ENCODE results near the gene LRFN4. TPM values are rescaled to one million over a fixed set of nuclear protein-coding genes. Genes with fewer than 3 reads are reported as not detected.

Gene LRFN4
- total RNA-seq, 1 donor from 2014 or later = 3.8 TPM

DNA sequence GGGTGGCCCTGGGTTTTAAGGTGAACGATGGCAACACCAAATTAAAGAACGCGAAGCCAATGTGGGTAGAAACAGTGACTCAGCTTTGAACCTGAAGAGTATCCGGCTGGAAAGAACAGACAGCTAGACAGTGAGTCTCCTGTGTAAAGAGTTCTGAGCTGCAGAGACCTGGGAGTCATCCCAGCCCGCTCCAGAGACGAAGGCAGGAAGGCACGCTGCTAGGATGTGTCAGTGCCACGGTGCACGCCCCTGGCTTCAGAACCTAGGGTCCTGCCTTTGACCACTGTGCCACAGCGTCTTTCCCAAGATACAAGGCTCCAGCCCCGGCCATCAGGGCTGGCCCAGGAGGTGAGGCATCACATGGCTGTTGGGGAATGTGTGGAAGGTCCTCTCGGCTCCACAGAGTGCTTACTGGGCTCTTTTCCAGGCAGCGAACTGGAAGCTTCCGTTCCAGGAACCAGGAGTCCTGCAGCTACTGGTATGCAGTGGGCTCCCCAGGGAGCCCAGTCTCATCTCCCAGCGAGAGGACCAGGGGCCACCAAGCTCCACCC, 29.9 kb downstream of the LRFN4 start:
- DNase-seq = no peak
- no peak for ATAC-seq (ENCODE audit: low read depth)
- H3K4me3 Mint-ChIP-seq = no peak overlapping the region
- intact Hi-C loops (cut with micrococcal nuclease) = no loop called here
- CTCF ChIA-PET = no interaction called here
- H3K4me1 Mint-ChIP-seq = no peaks in the 10 kb centered on the region
- H3K36me3 Mint-ChIP-seq (ENCODE audit: low read depth) = no peaks in the 10 kb centered on the region
- H3K9me3 Mint-ChIP-seq = no peaks in the 10 kb centered on the region
- TF ChIP-seq, protein P1, sequence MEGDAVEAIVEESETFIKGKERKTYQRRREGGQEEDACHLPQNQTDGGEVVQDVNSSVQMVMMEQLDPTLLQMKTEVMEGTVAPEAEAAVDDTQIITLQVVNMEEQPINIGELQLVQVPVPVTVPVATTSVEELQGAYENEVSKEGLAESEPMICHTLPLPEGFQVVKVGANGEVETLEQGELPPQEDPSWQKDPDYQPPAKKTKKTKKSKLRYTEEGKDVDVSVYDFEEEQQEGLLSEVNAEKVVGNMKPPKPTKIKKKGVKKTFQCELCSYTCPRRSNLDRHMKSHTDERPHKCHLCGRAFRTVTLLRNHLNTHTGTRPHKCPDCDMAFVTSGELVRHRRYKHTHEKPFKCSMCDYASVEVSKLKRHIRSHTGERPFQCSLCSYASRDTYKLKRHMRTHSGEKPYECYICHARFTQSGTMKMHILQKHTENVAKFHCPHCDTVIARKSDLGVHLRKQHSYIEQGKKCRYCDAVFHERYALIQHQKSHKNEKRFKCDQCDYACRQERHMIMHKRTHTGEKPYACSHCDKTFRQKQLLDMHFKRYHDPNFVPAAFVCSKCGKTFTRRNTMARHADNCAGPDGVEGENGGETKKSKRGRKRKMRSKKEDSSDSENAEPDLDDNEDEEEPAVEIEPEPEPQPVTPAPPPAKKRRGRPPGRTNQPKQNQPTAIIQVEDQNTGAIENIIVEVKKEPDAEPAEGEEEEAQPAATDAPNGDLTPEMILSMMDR (IDR thresholded peaks at IDR 0.05) = no peak
- H3K27me3 Mint-ChIP-seq = peaks cover 2% of the 10 kb centered on the region
- POLR2A ChIA-PET = no interaction called here
- no peak overlapping the region for H3K27ac Mint-ChIP-seq

DNA sequence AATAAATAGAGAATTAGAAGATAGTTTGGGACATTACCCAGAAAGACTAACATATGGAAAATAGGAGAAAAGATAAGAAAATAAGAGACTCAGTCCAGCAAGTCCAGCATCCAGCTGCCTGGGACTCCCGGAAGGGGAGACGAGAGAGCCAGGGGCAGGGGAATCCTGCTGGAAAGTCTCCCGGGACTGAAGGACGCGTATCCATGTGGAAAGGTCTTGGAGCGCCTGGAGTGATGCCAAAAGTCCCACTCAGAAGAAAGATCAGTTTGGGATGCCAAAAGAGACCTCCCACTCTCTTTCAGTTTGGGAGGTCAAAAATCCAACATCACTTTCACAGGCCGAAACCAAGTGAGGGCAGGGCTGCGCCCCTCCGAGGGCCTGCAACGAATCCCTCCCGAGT, 30.7 kb downstream of the LRFN4 start:
- Mint-ChIP-seq H3K27ac (no peak overlapping the region), H3K27me3 (peaks cover 8% of the 10 kb centered on the region), H3K36me3 (ENCODE audit: low read depth) (no peaks in the 10 kb centered on the region), H3K4me1 (peaks cover 3% of the 10 kb centered on the region), H3K4me3 (no peak overlapping the region), H3K9me3 (no peaks in the 10 kb centered on the region)
- ChIA-PET POLR2A (no interaction called here), CTCF (no interaction called here)
- ATAC-seq (ENCODE audit: low read depth) (no peak), DNase-seq (no peak)
- intact Hi-C loops (cut with micrococcal nuclease) = no loop called here
- TF ChIP-seq, protein P1 (IDR thresholded peaks at IDR 0.05) = no peak

DNA sequence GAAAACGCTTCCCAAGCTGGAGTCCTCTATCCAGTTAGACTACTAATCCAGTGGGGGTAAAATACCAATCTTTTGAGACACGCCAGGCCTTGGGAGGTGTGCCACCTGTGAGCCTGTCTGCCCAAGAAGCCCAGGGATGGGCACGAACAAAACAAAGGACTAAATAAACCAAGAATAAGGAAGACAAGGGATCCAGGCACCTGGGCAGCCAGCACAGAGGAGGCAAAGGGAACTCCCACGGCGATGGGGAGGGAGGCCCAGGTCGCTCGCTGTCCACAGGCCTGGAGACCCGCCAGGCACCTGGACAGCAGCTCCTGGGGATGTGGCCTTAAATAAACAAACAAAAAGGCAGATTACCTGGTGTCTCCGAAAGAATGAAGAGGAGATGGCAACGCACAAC, 31.4 kb downstream of the LRFN4 start:
- Mint-ChIP-seq H3K36me3 (ENCODE audit: low read depth) (no peaks in the 10 kb centered on the region), H3K27me3 (peaks cover 10% of the 10 kb centered on the region), H3K4me1 (peaks cover 3% of the 10 kb centered on the region), H3K27ac (no peak overlapping the region), H3K4me3 (no peak overlapping the region), H3K9me3 (no peaks in the 10 kb centered on the region)
- ATAC-seq (ENCODE audit: low read depth) (no peak), DNase-seq (no peak)
- intact Hi-C loops (cut with micrococcal nuclease) = no loop called here
- ChIA-PET CTCF (no interaction called here), POLR2A (no interaction called here)
- TF ChIP-seq, protein P1 (IDR thresholded peaks at IDR 0.05) = no peak

DNA sequence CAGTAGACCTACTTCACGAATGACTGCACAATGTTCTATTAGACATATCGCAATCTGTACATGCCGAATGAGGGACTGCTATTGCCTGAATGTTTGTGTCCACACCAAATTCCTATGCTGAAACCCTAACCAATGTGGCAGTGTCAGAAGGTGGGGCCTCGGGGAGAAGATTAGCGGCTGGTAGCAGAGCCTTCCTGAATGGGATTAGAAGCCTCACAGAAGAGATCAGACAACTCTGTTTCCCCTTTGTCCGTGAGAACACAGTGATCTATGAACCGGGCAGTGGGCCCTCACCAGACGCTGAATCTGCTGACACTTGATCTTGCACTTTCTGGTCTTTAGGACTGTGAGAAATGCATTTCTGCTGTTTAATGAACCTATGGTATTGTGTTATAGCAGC, 33.1 kb downstream of the LRFN4 start:
- intact Hi-C loops (cut with micrococcal nuclease) = no loop called here
- Mint-ChIP-seq H3K9me3 (no peaks in the 10 kb centered on the region), H3K4me3 (no peak overlapping the region), H3K4me1 (peaks cover 3% of the 10 kb centered on the region), H3K27me3 (peaks cover 16% of the 10 kb centered on the region), H3K27ac (no peak overlapping the region), H3K36me3 (ENCODE audit: low read depth) (no peaks in the 10 kb centered on the region)
- ChIA-PET POLR2A (no interaction called here), CTCF (no interaction called here)
- TF ChIP-seq, protein P1 (IDR thresholded peaks at IDR 0.05) = no peak
- DNase-seq (no peak), ATAC-seq (ENCODE audit: low read depth) (no peak)

DNA sequence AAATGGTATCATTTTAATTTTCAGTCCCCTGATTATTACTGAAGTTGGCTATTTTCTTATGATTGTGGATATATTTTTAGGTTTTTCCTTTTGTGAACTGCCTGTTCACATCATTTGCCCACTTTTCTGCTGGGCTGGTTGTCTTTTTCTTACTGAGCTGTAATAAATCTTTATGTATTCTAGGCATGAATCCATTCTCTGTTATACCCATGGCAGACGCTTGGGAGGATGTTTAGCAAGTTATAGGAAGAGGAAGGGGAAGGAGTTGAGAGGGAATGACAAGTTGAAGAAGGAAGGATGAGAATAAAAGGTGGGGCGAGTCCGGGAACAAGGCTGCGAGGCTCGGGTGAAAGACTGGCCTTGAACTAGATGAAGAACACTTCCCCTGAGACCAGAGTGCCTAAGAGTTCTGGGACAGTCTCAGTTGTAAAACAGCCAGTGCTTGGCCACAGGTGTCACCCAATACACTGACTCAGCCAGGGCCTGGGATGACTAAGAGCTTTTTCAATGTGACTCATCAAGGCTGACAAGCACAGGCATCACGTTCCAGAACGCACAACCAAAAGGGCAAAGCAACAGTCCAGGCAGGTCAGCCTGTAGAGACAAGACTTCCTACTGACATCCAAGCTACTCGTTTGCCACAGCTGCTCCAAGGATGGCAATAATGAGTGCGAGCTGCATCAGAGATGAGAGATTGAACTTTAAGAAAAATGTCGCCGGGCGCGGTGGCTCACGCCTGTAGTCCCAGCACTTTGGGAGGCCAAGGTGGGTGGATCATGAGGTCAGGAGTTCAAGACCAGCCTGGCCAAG, 35.2 kb downstream of the LRFN4 start:
- no peak overlapping the region for H3K27ac Mint-ChIP-seq
- peaks cover 16% of the 10 kb centered on the region for H3K27me3 Mint-ChIP-seq
- H3K9me3 Mint-ChIP-seq = no peaks in the 10 kb centered on the region
- peaks cover 3% of the 10 kb centered on the region for H3K4me1 Mint-ChIP-seq
- DNase-seq (no peak), ATAC-seq (ENCODE audit: low read depth) (peak; percentile 62)
- H3K4me3 Mint-ChIP-seq = no peak overlapping the region
- ChIA-PET CTCF (no interaction called here), POLR2A (no interaction called here)
- TF ChIP-seq, protein P1 (IDR thresholded peaks at IDR 0.05) = no peak
- H3K36me3 Mint-ChIP-seq (ENCODE audit: low read depth) = no peaks in the 10 kb centered on the region
- intact Hi-C loops (cut with micrococcal nuclease) = no loop called here

Measured in activated B cell treated with CpG ODN at 0.5 μM for 24 hours (primary cell).